ENCODE results near the gene TCHH.

TCHH gene

DNA sequence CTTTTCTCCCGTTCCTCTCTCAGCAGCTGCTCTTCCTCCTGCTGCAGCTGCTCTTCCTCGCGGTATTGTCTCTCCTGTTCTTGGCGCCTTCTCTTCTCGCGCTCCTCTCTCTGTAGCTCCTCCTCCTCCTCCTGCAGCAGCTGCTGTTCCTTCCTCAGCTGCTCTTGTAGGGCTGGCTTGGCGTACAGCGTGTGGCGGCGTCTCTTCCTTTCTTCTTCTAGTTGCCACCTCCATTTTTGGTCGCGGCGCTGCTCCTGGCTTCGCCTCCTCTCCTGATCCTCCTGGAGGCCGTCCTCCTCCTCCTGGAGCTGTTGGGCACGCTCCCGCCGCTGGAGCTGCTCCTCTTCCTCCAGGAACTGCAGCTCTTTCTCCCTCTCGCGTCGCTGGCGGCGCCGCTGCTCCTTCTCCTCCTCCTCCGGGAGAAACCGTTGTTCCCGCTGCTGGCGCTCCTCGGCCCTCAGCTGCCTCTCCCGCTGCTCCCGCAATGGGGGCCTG lies 4.8 kb downstream of the TCHH start:
- Histone ChIP-seq H2AFZ (ENCODE audit: low read depth, low read length, severe bottlenecking) (no peak overlapping the region), H3K9me3 (ENCODE audit: insufficient read depth, low read length) (no peaks in the 10 kb centered on the region), H3K36me3 (ENCODE audit: low read length) (no peaks in the 10 kb centered on the region), H3K79me2 (ENCODE audit: insufficient read depth, low read length) (no peaks in the 10 kb centered on the region), H3K9me2 (replicated peaks; ENCODE audit: insufficient read depth, low read length) (no peaks in the 10 kb centered on the region), H3K9ac (ENCODE audit: low read length) (no peak overlapping the region), H3K27me3 (ENCODE audit: low read length) (no peaks in the 10 kb centered on the region), H3K27ac (ENCODE audit: low read depth, low read length) (no peak overlapping the region), H4K20me1 (ENCODE audit: low read depth, low read length) (no peaks in the 10 kb centered on the region), H3K4me3 (ENCODE audit: insufficient read depth, low read length, poor library complexity, severe bottlenecking) (no peak overlapping the region), H3F3A (ENCODE audit: insufficient read depth) (no peaks in the 10 kb centered on the region), H3K4me2 (ENCODE audit: low read depth, low read length, poor library complexity, severe bottlenecking) (no peak overlapping the region)
- TF ChIP-seq, protein P1, sequence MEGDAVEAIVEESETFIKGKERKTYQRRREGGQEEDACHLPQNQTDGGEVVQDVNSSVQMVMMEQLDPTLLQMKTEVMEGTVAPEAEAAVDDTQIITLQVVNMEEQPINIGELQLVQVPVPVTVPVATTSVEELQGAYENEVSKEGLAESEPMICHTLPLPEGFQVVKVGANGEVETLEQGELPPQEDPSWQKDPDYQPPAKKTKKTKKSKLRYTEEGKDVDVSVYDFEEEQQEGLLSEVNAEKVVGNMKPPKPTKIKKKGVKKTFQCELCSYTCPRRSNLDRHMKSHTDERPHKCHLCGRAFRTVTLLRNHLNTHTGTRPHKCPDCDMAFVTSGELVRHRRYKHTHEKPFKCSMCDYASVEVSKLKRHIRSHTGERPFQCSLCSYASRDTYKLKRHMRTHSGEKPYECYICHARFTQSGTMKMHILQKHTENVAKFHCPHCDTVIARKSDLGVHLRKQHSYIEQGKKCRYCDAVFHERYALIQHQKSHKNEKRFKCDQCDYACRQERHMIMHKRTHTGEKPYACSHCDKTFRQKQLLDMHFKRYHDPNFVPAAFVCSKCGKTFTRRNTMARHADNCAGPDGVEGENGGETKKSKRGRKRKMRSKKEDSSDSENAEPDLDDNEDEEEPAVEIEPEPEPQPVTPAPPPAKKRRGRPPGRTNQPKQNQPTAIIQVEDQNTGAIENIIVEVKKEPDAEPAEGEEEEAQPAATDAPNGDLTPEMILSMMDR (IDR thresholded peaks at IDR 0.05; ENCODE audit: insufficient read depth, low read length, poor library complexity, severe bottlenecking) = no peak
- TF ChIP-seq EZH2phosphoT487 (conservative IDR thresholded peaks at IDR 0.05; ENCODE audit: low read length) = no peak

DNA sequence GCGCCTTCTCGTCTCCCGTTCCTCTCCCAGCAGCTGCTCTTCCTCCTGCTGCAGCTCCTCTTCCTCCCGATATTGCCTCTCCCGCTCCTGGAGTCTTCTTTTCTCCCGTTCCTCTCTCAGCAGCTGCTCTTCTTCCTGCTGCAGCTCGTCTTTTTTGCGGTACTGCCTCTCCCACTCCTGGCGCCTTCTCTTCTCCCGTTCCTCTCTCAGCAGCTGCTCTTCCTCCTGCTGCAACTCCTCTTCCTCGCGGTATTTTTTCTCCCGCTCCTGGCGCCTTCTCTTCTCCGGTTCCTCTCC lies 5.3 kb downstream of the TCHH start:
- Histone ChIP-seq H4K20me1 (ENCODE audit: low read depth, low read length) (no peaks in the 10 kb centered on the region), H3K9me3 (ENCODE audit: insufficient read depth, low read length) (no peaks in the 10 kb centered on the region), H3K4me3 (ENCODE audit: insufficient read depth, low read length, poor library complexity, severe bottlenecking) (no peak overlapping the region), H2AFZ (ENCODE audit: low read depth, low read length, severe bottlenecking) (no peak overlapping the region), H3F3A (ENCODE audit: insufficient read depth) (no peaks in the 10 kb centered on the region), H3K36me3 (ENCODE audit: low read length) (no peaks in the 10 kb centered on the region), H3K79me2 (ENCODE audit: insufficient read depth, low read length) (no peaks in the 10 kb centered on the region), H3K27me3 (ENCODE audit: low read length) (no peaks in the 10 kb centered on the region), H3K4me2 (ENCODE audit: low read depth, low read length, poor library complexity, severe bottlenecking) (no peak overlapping the region), H3K9ac (ENCODE audit: low read length) (no peak overlapping the region), H3K27ac (ENCODE audit: low read depth, low read length) (no peak overlapping the region), H3K9me2 (replicated peaks; ENCODE audit: insufficient read depth, low read length) (no peaks in the 10 kb centered on the region)
- TF ChIP-seq, protein P1 (IDR thresholded peaks at IDR 0.05; ENCODE audit: insufficient read depth, low read length, poor library complexity, severe bottlenecking) = no peak

DNA sequence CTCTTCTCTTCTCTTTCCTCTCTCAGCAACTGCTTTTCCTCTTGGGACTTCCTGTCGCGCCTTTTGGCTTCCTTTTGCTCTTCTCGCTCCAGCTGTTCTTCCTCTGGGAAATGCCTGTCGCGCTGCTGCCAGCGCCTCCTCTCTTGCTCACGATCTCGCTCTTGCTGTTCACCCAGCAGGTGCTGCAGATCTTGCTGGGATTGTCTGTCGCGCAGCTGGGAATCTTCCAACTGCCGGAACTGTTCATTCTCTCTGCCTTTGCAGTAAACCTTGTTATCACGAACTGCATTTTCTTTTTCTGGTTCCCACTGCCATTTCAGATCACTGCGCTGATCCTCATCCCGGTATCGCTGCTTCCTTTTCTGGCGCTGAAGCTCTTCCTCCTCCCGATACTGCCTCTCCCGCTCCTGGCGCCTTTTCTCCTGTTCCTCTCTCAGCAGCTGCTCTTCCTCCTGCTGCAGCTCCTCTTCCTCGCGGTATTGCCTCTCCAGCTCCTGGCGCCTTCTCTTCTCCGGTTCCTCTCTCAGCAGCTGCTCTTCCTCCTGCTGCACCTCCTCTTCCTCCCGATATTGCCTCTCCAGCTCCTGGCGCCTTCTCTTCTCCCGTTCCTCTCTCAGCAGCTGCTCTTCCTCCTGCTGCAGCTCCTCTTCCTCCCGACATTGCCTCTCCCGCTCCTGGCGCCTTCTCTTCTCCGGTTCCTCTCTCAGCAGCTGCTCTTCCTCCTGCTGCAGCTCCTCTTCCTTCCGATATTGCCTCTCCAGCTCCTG lies 5.8 kb downstream of the TCHH start:
- Histone ChIP-seq H4K20me1 (ENCODE audit: low read depth, low read length) (no peaks in the 10 kb centered on the region), H3K9me3 (ENCODE audit: insufficient read depth, low read length) (no peaks in the 10 kb centered on the region), H3K4me3 (ENCODE audit: insufficient read depth, low read length, poor library complexity, severe bottlenecking) (no peak overlapping the region), H3K4me2 (ENCODE audit: low read depth, low read length, poor library complexity, severe bottlenecking) (no peak overlapping the region), H3K27ac (ENCODE audit: low read depth, low read length) (no peak overlapping the region), H2AFZ (ENCODE audit: low read depth, low read length, severe bottlenecking) (no peak overlapping the region), H3K9ac (ENCODE audit: low read length) (no peak overlapping the region), H3K36me3 (ENCODE audit: low read length) (no peaks in the 10 kb centered on the region), H3K9me2 (replicated peaks; ENCODE audit: insufficient read depth, low read length) (no peaks in the 10 kb centered on the region), H3K79me2 (ENCODE audit: insufficient read depth, low read length) (no peaks in the 10 kb centered on the region), H3K27me3 (ENCODE audit: low read length) (no peaks in the 10 kb centered on the region), H3F3A (ENCODE audit: insufficient read depth) (no peaks in the 10 kb centered on the region)
- TF ChIP-seq, protein P1 (IDR thresholded peaks at IDR 0.05; ENCODE audit: insufficient read depth, low read length, poor library complexity, severe bottlenecking) = no peak
- no peak for TF ChIP-seq EZH2phosphoT487 (conservative IDR thresholded peaks at IDR 0.05; ENCODE audit: low read length)
